CD8-positive, alpha-beta memory T cell (primary cell): ENCODE measurements around the gene GNL2. TPM values are rescaled to one million over a fixed set of nuclear protein-coding genes. Genes with fewer than 3 reads are reported as not detected.

Experiments used
- polyA plus RNA-seq: library from polyadenylated mRNA; unstranded; fragments of 300-500 nt; fragmentation: Illumina TruSeq; gene quantifications from one replicate; pipeline ENCODE4 v1.2.3, GENCODE V29; 2021
- total RNA-seq, 2 experiments: library from RNA; stranded (reverse); gene quantifications; one replicate each; pipeline ENCODE4 v1.2.3, GENCODE V29; 2021

GNL2 gene
- total and polyA plus RNA-seq, 3 experiments from 2014 or later, result 53.4 to 85.3 (median 83.4) TPM

Other genes starting within 250 kb of the GNL2 start
- 10 to 100 TPM; 32.7 to 33.8 TPM for gene ZC3H12A, start 121.4 kb downstream of the GNL2 start, total RNA-seq
- 11.6 TPM for gene ZC3H12A, start 121.4 kb downstream of the GNL2 start, polyA plus RNA-seq
- gene MEAF6, start 81.2 kb downstream of the GNL2 start, total RNA-seq, result 100 to 1,000 TPM; 102 to 113 TPM
- gene MEAF6, start 81.2 kb downstream of the GNL2 start, polyA plus RNA-seq, result 163 TPM
- 10 to 100 TPM; 23.4 to 25.8 TPM for gene SNIP1, start 41.6 kb downstream of the GNL2 start, total RNA-seq
- gene SNIP1, start 41.6 kb downstream of the GNL2 start, polyA plus RNA-seq, result 6.3 TPM
- gene DNALI1, start 39.0 kb downstream of the GNL2 start, total RNA-seq, result not detected
- gene DNALI1, start 39.0 kb downstream of the GNL2 start, polyA plus RNA-seq, result 0.09 TPM
- not detected for gene RSPO1, start 39.0 kb upstream of the GNL2 start, total RNA-seq
- gene RSPO1, start 39.0 kb upstream of the GNL2 start, polyA plus RNA-seq, result not detected
- 10 to 100 TPM; 37.4 to 39.6 TPM for gene CDCA8, start 96.6 kb upstream of the GNL2 start, total RNA-seq
- gene CDCA8, start 96.6 kb upstream of the GNL2 start, polyA plus RNA-seq, result 2.4 TPM
- under 1 TPM in 1 of 2 experiments, not detected in 1; 0.04 TPM for gene EPHA10, start 169.2 kb upstream of the GNL2 start, total RNA-seq
- not detected for gene EPHA10, start 169.2 kb upstream of the GNL2 start, polyA plus RNA-seq
- 1 to 10 TPM; 8.0 to 9.0 TPM for gene MANEAL, start 197.9 kb upstream of the GNL2 start, total RNA-seq
- gene MANEAL, start 197.9 kb upstream of the GNL2 start, polyA plus RNA-seq, result 4.0 TPM
- 10 to 100 TPM; 37.7 to 39.5 TPM for gene C1orf122, start 211.9 kb upstream of the GNL2 start, total RNA-seq
- 29.4 TPM for gene C1orf122, start 211.9 kb upstream of the GNL2 start, polyA plus RNA-seq
- 10 to 100 TPM; 72.4 to 80.8 TPM for gene YRDC, start 212.3 kb upstream of the GNL2 start, total RNA-seq
- gene YRDC, start 212.3 kb upstream of the GNL2 start, polyA plus RNA-seq, result 28.7 TPM